GM12872 (cell line): ENCODE data around the gene KLHL30.

ENCODE experiments used
- TF ChIP-seq, protein P1 (sequence below): IDR thresholded peaks from 3 replicates; pipeline ENCODE4 v1.5.1; 2011; ENCODE audit warnings: low read depth, mild to moderate bottlenecking, low read length, moderate library complexity; ENCODE audit not compliant: insufficient read depth

The KLHL30 gene

DNA sequence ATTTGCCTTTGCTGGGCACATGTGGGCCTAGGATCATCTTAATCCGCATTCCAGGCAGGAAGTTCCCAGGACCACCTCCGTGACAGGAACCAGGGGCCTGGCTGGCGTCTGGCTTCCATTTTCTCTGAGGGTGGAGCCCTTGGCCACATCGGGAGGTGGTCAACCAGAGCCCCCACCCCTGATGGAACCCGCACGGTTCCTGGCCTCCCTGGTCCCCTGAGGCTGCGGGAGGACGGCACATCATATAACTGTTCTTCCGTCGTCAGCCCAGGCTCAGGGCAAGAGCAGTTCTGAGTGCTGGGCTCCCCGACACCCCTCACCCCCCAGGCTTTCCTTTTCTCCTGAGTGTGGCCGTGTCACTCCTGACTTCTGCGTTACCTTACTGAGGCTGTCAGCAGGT is 24.9 kb upstream of the KLHL30 start:
- TF ChIP-seq, protein P1, sequence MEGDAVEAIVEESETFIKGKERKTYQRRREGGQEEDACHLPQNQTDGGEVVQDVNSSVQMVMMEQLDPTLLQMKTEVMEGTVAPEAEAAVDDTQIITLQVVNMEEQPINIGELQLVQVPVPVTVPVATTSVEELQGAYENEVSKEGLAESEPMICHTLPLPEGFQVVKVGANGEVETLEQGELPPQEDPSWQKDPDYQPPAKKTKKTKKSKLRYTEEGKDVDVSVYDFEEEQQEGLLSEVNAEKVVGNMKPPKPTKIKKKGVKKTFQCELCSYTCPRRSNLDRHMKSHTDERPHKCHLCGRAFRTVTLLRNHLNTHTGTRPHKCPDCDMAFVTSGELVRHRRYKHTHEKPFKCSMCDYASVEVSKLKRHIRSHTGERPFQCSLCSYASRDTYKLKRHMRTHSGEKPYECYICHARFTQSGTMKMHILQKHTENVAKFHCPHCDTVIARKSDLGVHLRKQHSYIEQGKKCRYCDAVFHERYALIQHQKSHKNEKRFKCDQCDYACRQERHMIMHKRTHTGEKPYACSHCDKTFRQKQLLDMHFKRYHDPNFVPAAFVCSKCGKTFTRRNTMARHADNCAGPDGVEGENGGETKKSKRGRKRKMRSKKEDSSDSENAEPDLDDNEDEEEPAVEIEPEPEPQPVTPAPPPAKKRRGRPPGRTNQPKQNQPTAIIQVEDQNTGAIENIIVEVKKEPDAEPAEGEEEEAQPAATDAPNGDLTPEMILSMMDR = no peak

DNA sequence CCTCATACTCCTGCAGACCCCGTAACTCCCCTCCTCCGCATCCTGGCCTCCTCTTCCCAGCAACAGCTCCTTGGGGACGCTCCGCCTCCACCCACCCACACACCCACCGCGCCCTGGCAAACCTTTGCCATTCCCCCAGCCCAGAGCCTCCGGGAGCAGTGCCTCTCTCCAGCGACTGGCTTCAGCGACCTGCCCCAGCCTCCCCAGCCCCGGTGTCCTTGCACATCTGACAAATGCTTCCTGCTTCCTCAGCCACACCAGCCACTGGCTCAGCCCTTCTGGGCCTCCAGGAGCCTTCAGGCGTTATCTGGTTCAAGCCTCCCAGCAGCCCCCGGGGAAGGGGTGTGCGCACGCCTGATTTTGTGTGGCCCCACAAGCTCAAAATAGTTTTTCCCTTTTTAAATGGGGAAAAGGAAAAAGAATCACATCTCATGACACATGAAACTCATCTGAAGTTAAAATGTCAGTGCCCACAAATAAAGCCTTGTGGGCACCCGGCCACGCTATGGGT is 24.1 kb upstream of the KLHL30 start:
- TF ChIP-seq, protein P1 = no peak

DNA sequence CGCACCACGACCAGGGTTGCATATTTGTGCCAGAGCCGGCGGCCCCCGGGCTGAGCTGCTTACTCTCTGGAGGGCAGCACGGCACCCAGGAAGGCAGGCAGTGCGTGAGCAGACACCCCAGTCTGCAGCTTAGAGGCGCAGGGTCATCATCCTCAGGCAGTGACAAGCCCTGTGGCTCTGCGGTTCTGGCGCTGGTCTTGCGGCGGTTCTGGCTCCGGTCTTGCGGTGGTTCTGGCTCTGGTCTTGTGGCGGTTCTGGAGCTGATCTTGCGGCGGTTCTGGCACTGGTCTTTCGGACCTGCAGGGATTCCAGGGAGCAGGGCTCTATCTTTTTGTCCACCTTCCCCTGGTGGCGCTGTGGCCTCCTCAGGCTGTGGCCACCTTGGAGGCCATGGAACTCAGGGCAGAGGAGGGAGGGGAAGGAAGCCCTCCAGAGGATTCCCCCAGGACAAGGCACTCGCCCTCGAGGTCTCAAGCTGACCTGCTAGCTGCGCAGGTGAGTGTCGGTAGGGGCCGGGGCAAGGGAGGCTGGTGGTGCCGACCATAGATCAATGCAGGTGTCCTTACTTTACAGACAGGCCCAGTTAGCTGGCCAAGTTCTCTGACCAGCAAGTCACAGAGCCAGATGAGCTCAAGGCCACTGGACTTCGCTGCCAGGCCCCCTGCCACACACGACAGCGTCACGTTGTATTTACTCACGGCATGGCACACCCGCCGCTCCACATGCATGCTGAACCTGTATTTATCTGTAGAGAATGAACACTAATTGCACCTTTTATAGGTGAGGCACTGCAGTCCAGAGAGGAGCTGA is 23.4 kb upstream of the KLHL30 start:
- TF ChIP-seq, protein P1 = no peak

DNA sequence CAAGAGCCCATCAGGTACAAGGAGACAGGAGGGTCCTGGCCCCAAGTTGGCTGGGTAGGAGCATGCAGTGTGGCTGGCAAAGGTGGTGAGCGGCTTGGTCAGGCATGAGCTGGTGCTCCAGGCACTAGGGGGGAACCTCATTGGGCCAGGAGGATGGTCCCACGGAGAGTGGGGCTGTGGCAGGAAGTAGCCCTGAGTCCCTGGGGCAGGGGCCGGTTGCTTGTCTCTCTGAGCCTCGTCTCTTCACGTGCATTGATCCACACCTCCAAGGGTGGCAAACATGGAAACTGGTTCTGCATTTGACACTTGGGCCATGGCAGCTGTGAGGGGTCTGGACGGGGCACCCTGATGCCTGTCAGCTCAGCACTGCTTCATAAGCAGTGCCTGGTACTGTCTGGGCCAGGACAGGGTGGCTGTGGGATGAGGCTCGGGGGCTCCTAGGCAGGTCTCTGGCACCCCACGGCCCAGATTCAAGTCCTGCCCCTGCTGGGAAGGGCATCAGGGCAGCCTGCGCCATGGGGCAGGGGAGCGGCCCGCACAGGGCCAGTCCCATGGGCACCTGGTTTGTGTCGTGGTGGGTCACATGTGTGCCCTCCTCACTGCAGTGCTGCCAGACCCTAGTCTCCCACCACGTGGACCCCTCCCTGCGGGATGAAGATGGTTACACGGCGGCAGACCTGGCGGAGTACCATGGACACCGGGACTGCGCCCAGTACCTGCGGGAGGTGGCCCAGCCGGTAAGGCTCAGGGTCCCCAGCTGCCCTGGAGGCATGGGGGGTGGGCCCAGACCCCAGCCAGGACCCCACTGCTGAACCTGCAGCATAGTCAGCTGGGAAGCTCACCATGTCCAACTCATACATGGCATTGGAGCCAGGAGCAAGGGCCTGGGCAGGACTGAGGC is 21.9 kb upstream of the KLHL30 start:
- TF ChIP-seq, protein P1 = no peak

DNA sequence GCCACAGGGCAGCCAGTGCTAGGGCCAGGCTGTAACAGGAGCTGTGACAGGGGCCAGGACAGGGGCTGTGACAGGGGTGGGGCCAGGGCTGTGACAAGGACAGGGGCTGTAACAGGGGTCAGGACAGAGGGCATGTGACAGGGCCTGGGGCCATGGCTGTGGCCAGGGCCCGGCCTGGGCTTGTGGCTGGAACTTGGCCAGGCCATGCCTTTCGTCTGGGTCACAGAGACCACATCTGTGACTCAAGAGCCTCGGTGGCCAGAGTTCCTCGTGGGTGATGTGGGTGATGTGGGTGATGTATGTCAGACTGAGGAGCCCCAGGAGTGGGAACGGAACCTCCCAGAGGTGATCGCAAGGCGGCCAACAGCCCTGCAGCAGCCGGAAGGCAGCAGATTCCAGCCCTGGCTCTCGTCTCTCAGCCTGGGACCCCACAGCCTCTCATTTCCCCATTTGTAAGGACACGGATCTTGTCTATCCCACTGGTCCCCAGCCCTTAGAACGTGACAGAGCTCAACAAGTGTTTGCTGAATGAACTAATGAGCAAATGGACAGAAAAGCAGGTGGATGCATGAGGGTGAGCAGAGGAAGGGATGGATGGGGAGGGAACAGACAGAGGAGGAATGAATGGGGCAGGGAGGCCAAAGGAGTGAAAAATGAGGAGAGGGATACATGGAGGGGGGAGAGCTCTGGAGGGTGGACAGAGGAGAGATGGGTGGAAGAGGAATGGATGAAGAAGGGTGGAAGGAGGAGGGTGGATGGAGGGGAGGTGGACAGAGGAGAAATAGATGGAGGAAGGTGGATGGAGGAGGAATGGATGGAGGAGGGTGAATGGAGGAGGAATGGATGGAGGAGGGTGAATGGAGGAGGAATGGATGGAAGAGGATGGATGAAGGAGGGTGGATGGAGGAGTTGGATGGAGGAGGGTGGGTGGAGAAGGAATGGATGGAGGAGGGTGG is 21.0 kb upstream of the KLHL30 start:
- TF ChIP-seq, protein P1 = no peak

DNA sequence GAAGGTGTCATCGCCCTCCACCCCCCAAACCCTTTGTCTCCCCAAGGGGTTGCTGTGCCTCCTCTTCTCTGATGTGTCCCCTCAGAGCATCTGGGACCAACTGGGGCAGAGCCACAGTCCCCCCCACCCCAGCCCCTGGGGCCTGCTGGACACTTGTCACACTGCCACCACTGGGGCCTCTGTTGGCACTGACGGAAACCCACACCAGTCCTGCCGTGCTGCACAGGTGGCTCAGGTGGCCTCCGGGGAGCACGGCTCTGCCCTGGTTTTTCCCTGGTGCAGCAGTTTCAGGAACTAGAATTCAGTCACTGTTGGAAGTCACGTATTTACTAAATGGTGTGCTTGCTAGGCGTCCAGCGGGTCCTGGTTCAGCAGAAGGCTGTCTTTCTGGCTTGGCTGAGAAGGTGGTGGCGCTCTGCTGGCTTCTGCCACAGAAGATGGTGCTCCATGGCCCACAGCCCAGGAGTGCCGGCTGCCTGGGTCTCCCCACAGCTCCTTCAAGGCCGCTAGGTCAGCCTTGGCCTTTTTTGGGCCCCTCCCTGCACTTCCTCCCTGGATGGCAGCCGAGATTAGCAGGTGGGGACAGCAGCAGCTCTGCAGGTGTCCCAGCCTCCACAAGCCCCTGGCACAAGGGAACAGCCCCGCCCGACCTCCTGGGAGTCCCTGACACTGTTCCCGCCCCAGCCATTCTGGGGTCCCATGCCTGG is 18.6 kb upstream of the KLHL30 start:
- TF ChIP-seq, protein P1 = no peak
